ENCODE data around the gene FBXW5. TPM values are rescaled to one million over a fixed set of nuclear protein-coding genes. Genes with fewer than 3 reads are reported as not detected.
A peak's percentile ranks its signal among the peaks of the same experiment; 100 is the strongest.

Gene FBXW5
- total RNA-seq, 4 donors from 2014 or later: 329 to 469 (median 435) TPM

DNA sequence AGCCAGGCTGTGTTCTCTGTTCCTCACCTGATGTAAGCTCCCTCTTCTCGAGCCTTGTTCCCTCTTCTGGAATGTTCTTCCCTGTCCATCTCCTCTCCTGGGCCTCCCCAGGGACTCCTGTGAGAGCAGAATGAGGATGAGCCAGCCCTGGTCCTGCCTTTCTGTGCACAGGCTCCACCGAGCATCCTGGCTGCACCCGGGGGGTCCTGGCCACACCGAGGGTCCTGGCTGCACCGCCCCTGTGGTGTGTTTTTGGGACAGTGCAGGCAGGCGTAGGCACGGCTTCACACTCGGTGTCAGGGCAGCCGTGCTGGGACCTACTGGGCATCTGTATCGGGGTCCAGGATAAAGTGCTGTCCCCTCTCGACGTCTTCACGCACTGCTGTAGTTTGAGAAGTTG is 17.8 kb downstream of the FBXW5 start:
- TF ChIP-seq, protein P1, sequence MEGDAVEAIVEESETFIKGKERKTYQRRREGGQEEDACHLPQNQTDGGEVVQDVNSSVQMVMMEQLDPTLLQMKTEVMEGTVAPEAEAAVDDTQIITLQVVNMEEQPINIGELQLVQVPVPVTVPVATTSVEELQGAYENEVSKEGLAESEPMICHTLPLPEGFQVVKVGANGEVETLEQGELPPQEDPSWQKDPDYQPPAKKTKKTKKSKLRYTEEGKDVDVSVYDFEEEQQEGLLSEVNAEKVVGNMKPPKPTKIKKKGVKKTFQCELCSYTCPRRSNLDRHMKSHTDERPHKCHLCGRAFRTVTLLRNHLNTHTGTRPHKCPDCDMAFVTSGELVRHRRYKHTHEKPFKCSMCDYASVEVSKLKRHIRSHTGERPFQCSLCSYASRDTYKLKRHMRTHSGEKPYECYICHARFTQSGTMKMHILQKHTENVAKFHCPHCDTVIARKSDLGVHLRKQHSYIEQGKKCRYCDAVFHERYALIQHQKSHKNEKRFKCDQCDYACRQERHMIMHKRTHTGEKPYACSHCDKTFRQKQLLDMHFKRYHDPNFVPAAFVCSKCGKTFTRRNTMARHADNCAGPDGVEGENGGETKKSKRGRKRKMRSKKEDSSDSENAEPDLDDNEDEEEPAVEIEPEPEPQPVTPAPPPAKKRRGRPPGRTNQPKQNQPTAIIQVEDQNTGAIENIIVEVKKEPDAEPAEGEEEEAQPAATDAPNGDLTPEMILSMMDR (IDR thresholded peaks at IDR 0.05 in 4 of 5, conservative IDR thresholded peaks at IDR 0.05 in 1 of 5): no peak
- TF ChIP-seq POLR2A (IDR thresholded peaks at IDR 0.05): no peak
- H3K27me3 ChIP-seq: no peaks in the 10 kb centered on the region
- no peaks in the 10 kb centered on the region for H3K36me3 ChIP-seq
- intact Hi-C loops (cut with DNase I; ENCODE audit: low total_unique reads) (loop anchor here (5.0 kb wide), 2 partner anchors 39 to 79 kb away; partner anchors contain the start of genes PHPT1 and TRAF2), in situ Hi-C loops (cut with MboI; ENCODE audit: low sequenced_read_pairs in 4 of 4) (loop anchor here in 1 of 4 donors (25.0 kb wide), 1 partner anchor 139 kb away; the partner anchor contains the start of genes CCDC183 and TMEM141)
- ATAC-seq (no peak), DNase-seq (no peak)
- peak overlapping the region; percentile 91 to 96 (median 96) for H3K27ac ChIP-seq
- peaks cover 37 to 66% of the 10 kb centered on the region in 2 donors for H3K4me1 ChIP-seq
- no peak overlapping the region for H3K4me3 ChIP-seq
- H3K9me3 ChIP-seq: no peaks in the 10 kb centered on the region

DNA sequence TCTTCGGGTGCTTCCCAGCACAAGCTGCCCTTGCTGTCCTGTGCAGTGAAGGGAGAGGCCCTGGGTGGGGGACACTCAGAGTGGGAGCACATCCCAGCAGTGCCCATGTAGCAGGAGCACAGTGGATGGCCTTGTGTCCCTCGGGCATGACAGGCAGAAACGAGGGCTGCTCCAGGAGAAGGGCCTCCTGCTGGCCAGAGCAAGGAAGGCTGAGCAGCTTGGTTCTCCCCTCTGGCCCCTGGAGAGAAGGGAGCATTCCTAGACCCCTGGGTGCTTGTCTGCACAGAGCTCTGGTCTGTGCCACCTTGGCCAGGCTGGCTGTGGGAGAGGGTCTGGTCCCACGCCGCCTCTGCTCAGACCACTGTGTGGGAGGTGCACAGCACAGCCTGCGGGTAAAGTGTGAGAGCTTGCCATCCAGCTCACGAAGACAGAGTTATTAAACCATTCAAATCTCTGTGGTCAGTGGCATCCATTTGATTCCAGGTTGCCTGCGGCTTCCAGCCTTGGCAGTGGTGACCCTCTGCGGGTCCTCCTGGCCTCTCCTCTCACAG is 18.3 kb downstream of the FBXW5 start:
- H3K4me3 ChIP-seq: no peak overlapping the region
- no peaks in the 10 kb centered on the region for H3K36me3 ChIP-seq
- H3K27me3 ChIP-seq: no peaks in the 10 kb centered on the region
- peak overlapping the region; percentile 91 to 96 (median 96) for H3K27ac ChIP-seq
- DNase-seq (no peak), ATAC-seq (no peak)
- intact Hi-C loops (cut with DNase I; ENCODE audit: low total_unique reads): loop anchor here (5.0 kb wide), 2 partner anchors 39 to 79 kb away; partner anchors contain the start of genes PHPT1 and TRAF2
- H3K4me1 ChIP-seq: peaks cover 37 to 67% of the 10 kb centered on the region in 2 donors
- in situ Hi-C loops (cut with MboI; ENCODE audit: low sequenced_read_pairs in 4 of 4): loop anchor here in 1 of 4 donors (25.0 kb wide), 1 partner anchor 139 kb away; the partner anchor contains the start of genes CCDC183 and TMEM141
- no peaks in the 10 kb centered on the region for H3K9me3 ChIP-seq
- TF ChIP-seq POLR2A (IDR thresholded peaks at IDR 0.05): no peak
- TF ChIP-seq, protein P1 (IDR thresholded peaks at IDR 0.05 in 4 of 5, conservative IDR thresholded peaks at IDR 0.05 in 1 of 5): no peak

DNA sequence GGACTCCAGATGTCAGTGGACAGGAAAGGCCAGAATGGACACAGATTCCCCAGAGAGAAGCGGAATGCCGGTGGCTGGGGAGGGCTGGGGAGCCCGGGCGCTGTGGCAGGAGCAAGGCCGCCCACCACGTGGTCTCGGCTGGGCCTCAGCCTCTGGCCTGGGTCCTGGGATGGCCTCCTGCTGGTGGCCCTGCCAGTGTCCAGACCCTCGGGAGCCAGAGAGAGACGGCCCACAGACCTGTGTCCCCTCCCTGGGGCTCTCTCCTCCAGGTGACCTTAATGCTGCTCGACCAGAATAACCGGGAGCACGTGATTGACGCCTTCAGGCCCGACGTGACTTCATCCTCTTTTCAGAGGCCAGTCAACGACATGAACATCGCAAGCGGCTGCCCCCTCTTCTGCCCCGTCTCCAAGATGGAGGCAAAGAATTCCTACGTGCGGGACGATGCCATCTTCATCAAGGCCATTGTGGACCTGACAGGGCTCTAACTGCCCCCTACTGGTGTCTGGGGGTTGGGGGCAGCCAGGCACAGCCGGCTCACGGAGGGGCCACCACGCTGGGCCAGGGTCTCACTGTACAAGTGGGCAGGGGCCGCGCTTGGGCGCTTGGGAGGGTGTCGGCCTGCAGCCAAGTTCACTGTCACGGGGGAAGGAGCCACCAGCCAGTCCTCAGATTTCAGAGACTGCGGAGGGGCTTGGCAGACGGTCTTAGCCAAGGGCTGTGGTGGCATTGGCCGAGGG is 19.0 kb downstream of the FBXW5 start:
- H3K27me3 ChIP-seq: no peaks in the 10 kb centered on the region
- no peak for ATAC-seq
- DNase-seq: no peak
- H3K27ac ChIP-seq: peak overlapping the region; percentile 91 to 96 (median 96)
- no peak overlapping the region for H3K4me3 ChIP-seq
- peaks cover 0 to 6% of the 10 kb centered on the region in 2 donors for H3K36me3 ChIP-seq
- H3K9me3 ChIP-seq: no peaks in the 10 kb centered on the region
- peaks cover 37 to 63% of the 10 kb centered on the region in 2 donors for H3K4me1 ChIP-seq
- in situ Hi-C loops (cut with MboI; ENCODE audit: low sequenced_read_pairs in 4 of 4): loop anchor here in 1 of 4 donors (25.0 kb wide), 1 partner anchor 138 kb away; the partner anchor contains the start of genes CCDC183 and TMEM141
- intact Hi-C loops (cut with DNase I; ENCODE audit: low total_unique reads): loop anchor here (5.0 kb wide), 2 partner anchors 38 to 78 kb away; partner anchors contain the start of genes PHPT1 and TRAF2
- no peak for TF ChIP-seq POLR2A (IDR thresholded peaks at IDR 0.05)
- TF ChIP-seq, protein P1 (IDR thresholded peaks at IDR 0.05 in 4 of 5, conservative IDR thresholded peaks at IDR 0.05 in 1 of 5): no peak

DNA sequence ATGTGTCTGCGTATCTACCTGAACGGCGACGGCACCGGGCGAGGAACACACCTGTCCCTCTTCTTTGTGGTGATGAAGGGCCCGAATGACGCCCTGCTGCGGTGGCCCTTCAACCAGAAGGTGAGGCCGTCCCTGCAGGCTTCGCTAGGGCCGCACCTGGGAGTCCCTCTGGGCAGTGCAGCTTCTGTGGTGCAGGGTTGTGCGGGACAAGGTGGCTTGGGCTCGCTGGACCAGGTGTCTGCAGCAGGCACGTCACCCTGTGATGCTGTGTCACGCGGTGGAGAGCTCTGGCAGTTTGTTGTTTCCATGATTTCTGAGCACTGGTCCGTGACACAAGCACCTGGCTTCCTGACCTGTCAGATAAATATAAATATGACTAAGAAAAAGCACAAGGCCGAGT is 20.7 kb downstream of the FBXW5 start:
- in situ Hi-C loops (cut with MboI; ENCODE audit: low sequenced_read_pairs in 4 of 4) (no loop called here), intact Hi-C loops (cut with DNase I; ENCODE audit: low total_unique reads) (no loop called here)
- Histone ChIP-seq H3K36me3 (peaks cover 0 to 15% of the 10 kb centered on the region in 2 donors), H3K27ac (peak overlapping the region in 1 of 4 donors; percentile 9), H3K4me1 (peaks cover 21 to 47% of the 10 kb centered on the region in 2 donors), H3K9me3 (no peaks in the 10 kb centered on the region), H3K27me3 (no peaks in the 10 kb centered on the region), H3K4me3 (no peak overlapping the region)
- no peak for DNase-seq
- TF ChIP-seq POLR2A (IDR thresholded peaks at IDR 0.05): no peak
- TF ChIP-seq, protein P1 (IDR thresholded peaks at IDR 0.05 in 4 of 5, conservative IDR thresholded peaks at IDR 0.05 in 1 of 5): no peak
- ATAC-seq: no peak
